Prostate gland (tissue), 2 donors: ENCODE measurements around the gene PLAC8. TPM values are rescaled to one million over a fixed set of nuclear protein-coding genes. Genes with fewer than 3 reads are reported as not detected.
"Not testable (repeated sequence)": the region's sequence is repeated elsewhere in the genome, so short reads cannot be mapped to it uniquely, and the experiment has no call there.

Source experiments
- DNase-seq: peaks from one replicate; pipeline ENCODE4 v3.0.0-alpha.2; 2019; ENCODE audit warnings: low spot score
- H3K27ac ChIP-seq, 2 donors: fragments of 200-600 bp; sonication (generic); 2 replicates each; pipeline ENCODE4 v1.5.1; 2017 to 2019
- H3K27me3 ChIP-seq: fragments of 200-600 bp; sonication (generic); replicated peaks from 2 replicates; pipeline ENCODE4 v1.5.1; 2019; ENCODE audit not compliant: insufficient read depth
- H3K36me3 ChIP-seq, 2 donors: fragments of 200-600 bp; sonication (generic); 1 replicate in 1 of 2; 2 replicates in 1 of 2; pipeline versions ENCODE4 v1.5.1 to v1.8.1; 2017 to 2019
- H3K4me1 ChIP-seq: fragments of 200-600 bp; sonication (generic); replicated peaks from 2 replicates; pipeline ENCODE4 v1.5.1; 2019
- H3K4me3 ChIP-seq, 2 donors: fragments of 200-600 bp; sonication (generic); 2 replicates each; pipeline ENCODE4 v1.5.1; 2017 to 2019
- H3K9me3 ChIP-seq: fragments of 200-600 bp; sonication (generic); 2 replicates; pipeline ENCODE4 v1.5.1; 2017
- CTCF ChIP-seq, 4 experiments: fragments of 200-600 bp in 2 of 4; fragments of 450-650 bp in 2 of 4; sonication (generic) in 2 of 4; IDR thresholded peaks; 1 replicate in 3 of 4; 2 replicates in 1 of 4; pipeline ENCODE4 v1.5.1; 2016 to 2019; ENCODE audit warnings: antibody characterized with exemption in 4 of 4, mild to moderate bottlenecking in 2 of 4, moderate library complexity in 2 of 4
- POLR2A ChIP-seq: fragments of 450-650 bp; IDR thresholded peaks from one replicate; pipeline ENCODE4 v1.6.1; 2016; ENCODE audit warnings: antibody characterized with exemption, mild to moderate bottlenecking
- POLR2AphosphoS5 ChIP-seq: sonication (generic); formaldehyde crosslinking; IDR thresholded peaks from one replicate; pipeline ENCODE4 v1.6.1; 2017; ENCODE audit warnings: antibody characterized with exemption
- WGBS: methylation state at CpG from one replicate; pipeline ENCODE4 v1.1.5; 2018; 5-methylcytosine and 5-hydroxymethylcytosine counted together
- intact Hi-C: fragments of 100-400 bp; cut with DNase I; formaldehyde crosslinking; loops from one replicate; pipeline ENCODE4 v1.14.2; 2022
- total RNA-seq, 2 donors: library from RNA; depleted of rRNA; stranded (reverse); fragments of >200 nt; gene quantifications; one replicate each; pipeline ENCODE4 v1.1.0, GENCODE V29; 2016

Gene PLAC8
- total RNA-seq, 2 donors from 2014 or later = 2.6 to 3.9 TPM

DNA sequence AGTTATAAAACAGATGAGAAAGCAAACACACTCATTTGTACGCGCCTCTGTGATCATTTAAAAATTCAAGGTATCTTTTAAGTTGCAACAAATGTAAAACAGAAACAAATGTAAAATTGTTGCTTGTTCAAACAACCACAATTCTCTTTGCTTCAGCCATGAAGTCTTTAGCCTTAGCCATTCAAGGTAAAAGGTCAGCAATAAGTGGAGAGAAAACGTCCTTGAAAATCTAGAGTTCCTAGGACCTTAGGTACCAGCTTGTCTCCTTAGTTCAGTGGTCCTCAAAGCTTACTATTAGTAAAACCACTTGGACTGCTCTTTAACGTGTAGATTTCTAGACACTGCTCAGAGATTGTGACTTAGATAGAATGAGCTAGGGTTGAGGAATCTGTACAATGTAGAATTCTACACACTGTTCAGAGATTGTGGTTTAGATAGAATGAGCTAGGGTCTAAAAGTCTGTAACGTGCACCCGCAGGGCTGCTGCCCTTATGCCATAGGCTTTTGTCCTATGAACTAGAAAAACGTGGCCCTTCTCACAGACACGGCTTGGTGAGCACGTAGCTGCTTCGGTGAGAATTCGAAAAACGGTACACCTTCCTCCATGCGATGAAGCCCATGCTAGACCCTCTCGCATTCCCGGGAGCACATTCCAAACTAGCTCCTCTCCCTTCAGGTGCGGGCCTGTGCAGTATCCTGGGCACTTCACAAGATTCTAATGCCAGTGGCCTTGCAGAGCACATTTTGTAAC, 1.7 kb downstream of the PLAC8 start:
- intact Hi-C loops = no loop called here

GRCh38 chr4:83112231-83112630, 2.3 kb downstream of the PLAC8 start:
- H3K27ac ChIP-seq = no peak overlapping the region
- 82% methylated on average over 2 of the region's 2 CpGs for WGBS

More for the DNA sequence above, 1.7 kb downstream of the PLAC8 start:
- Histone ChIP-seq H3K4me3 (no peak overlapping the region), H3K27me3 (no peaks in the 10 kb centered on the region), H3K27ac (no peak overlapping the region), H3K9me3 (no peaks in the 10 kb centered on the region), H3K36me3 (no peaks in the 10 kb centered on the region), H3K4me1 (no peaks in the 10 kb centered on the region)
- TF ChIP-seq CTCF (IDR thresholded peaks at IDR 0.05) (no peak), POLR2A (no peak), POLR2AphosphoS5 (no peak)
- no peak for DNase-seq
- 80% methylated on average over 16 of the region's 16 CpGs for WGBS

DNA sequence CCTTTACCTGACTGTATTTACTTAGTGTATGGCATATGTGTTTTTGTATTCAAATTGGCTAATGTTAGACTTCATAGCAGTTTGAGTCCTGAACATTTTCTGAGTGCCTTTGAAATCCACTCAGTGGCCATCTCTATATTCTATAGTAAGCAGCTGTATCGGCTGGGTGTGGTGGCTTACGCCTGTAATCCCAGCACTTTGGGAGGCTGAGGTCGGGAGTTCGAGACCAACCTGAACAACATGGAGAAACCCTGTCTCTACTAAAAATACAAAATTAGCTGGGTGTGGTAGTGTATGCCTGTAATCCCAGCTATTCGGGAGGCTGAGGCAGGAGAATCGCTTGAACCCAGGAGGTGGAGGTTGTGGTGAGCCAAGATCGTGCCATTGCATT, 2.8 kb downstream of the PLAC8 start:
- intact Hi-C loops, H3K27me3 ChIP-seq, H3K36me3 ChIP-seq, DNase-seq, H3K4me1 ChIP-seq, H3K4me3 ChIP-seq, H3K27ac ChIP-seq, H3K9me3 ChIP-seq: not testable (repeated sequence)
- WGBS = 87% methylated on average over 7 of the region's 7 CpGs

More at GRCh38 chr4:83112231-83112630, 2.3 kb downstream of the PLAC8 start:
- no peaks in the 10 kb centered on the region for H3K9me3 ChIP-seq
- intact Hi-C loops = no loop called here
- DNase-seq = no peak
- H3K4me3 ChIP-seq = no peak overlapping the region
- H3K36me3 ChIP-seq = no peaks in the 10 kb centered on the region
- no peaks in the 10 kb centered on the region for H3K27me3 ChIP-seq
- H3K4me1 ChIP-seq = no peaks in the 10 kb centered on the region
- TF ChIP-seq POLR2A (no peak), CTCF (IDR thresholded peaks at IDR 0.05) (no peak), POLR2AphosphoS5 (no peak)

DNA sequence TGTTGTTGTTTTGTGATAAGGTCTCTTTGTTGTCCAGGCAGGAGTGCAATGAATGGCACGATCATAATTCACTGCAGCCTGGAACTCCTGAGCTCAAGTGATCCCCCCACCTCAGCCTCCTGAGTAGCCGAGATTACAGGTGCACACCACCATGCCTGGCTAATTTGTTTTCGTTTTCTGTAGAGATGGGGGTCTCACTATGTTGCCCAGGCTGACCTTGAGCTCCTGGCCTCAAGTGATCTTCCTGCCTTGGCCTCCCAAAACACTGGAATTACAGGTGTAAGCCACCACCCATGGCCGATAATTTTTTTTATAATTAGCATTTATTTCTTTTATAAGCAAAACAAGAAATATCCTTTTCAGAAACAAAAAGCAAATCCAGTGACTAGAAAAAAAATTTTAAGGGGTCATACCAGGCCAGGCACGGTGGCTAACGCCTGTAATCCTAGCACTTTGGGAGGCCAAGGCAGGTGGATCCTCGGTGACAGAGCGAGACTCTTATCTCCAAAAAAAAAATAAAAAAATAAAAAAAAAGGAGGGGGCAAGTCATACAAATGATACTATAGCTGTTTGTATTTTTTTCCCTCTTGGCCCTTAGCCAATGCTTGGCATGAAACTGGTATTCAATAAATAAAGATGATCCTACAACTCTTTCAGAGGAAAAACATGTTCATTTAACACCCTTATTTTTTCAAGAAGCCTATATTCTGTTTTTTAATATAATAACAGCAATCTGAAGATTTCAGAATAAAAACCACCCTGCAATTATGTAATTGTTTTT, 3.4 kb downstream of the PLAC8 start:
- DNase-seq = no peak
- no peak for TF ChIP-seq CTCF (IDR thresholded peaks at IDR 0.05)
- no peak for TF ChIP-seq POLR2AphosphoS5
- no peak for TF ChIP-seq POLR2A
- Histone ChIP-seq H3K9me3 (no peaks in the 10 kb centered on the region), H3K4me1 (no peaks in the 10 kb centered on the region), H3K36me3 (no peaks in the 10 kb centered on the region), H3K4me3 (no peak overlapping the region), H3K27ac (peak overlapping the region in 1 of 2 donors; percentile 71), H3K27me3 (no peaks in the 10 kb centered on the region)
- intact Hi-C loops = no loop called here
- 78% methylated on average over 8 of the region's 8 CpGs for WGBS

GRCh38 chr4:83110223-83110945, 4.1 kb downstream of the PLAC8 start:
- H3K27me3 ChIP-seq = no peaks in the 10 kb centered on the region
- WGBS = 4% methylated on average over 18 of the region's 18 CpGs
- no peaks in the 10 kb centered on the region for H3K36me3 ChIP-seq
- H3K27ac ChIP-seq = peak overlapping the region; percentile 43 to 71
- no peaks in the 10 kb centered on the region for H3K9me3 ChIP-seq
- intact Hi-C loops = no loop called here
- TF ChIP-seq POLR2A = no peak
- TF ChIP-seq POLR2AphosphoS5 = peak; percentile 59
- TF ChIP-seq CTCF (IDR thresholded peaks at IDR 0.05) = peak in 3 of 4 experiments; percentile 51 to 59 (median 56)
- no peaks in the 10 kb centered on the region for H3K4me1 ChIP-seq
- DNase-seq = peak; percentile 87
- peak overlapping the region; percentile 40 to 50 for H3K4me3 ChIP-seq
